Loucy (cell line): ENCODE data around the gene ZNF91.

ENCODE experiments used
- CTCF ChIP-seq: fragments of 200-600 bp; sonication (generic); conservative IDR thresholded peaks from 2 replicates; pipeline ENCODE4 v1.5.1; 2014; ENCODE audit warnings: mild to moderate bottlenecking, antibody characterized with exemption, low read length
- EZH2phosphoT487 ChIP-seq: fragments of 200-600 bp; IDR thresholded peaks from 2 replicates; pipeline ENCODE4 v1.6.1; 2018; ENCODE audit warnings: antibody characterized with exemption, mild to moderate bottlenecking, moderate library complexity, borderline replicate concordance

DNA sequence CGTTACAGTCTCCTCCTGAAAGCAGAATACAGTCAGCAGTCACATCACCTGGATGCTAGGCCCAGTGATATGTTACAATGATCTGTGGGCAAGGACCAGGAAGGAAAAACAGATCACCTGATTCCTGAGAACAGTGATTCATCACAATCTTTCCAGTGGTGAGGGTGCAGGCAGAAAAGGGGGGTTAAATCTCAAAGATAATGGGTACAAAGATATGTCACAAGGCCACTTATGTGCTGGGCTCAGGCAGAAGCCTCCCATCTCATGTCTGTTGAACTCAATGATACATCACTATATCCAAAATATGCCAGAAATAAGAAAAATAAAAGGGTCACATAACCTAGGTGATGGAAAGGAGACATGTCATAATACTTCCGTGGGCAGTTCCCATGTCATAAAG is 10.8 kb upstream of the ZNF91 start:
- no peak for TF ChIP-seq CTCF
- no peak for TF ChIP-seq EZH2phosphoT487
